ENCODE data around the gene GOSR1.

GRCh38 chr17:30565073-30565935 is 88.1 kb downstream of the GOSR1 start:
- TF ChIP-seq RCOR1 (IDR thresholded peaks at IDR 0.05; ENCODE audit: low read length) (no peak), RAD21 (IDR thresholded peaks at IDR 0.05; ENCODE audit: low read length) (0 out of 2 replicates have a peak, but pooled peaks have one; percentile 7), CTCF (IDR thresholded peaks at IDR 0.05) (peak; percentile 22; the same call in 1 of the 2 replicates), EP300 (IDR thresholded peaks at IDR 0.05; ENCODE audit: borderline replicate concordance in 1 of 2, low read depth in 1 of 2, low read length in 1 of 2) (no peak), REST (IDR thresholded peaks at IDR 0.05; ENCODE audit: low read depth, low read length) (no peak), TAF1 (IDR thresholded peaks at IDR 0.05; ENCODE audit: borderline replicate concordance, low read depth, low read length) (no peak)
